ENCODE measurements around the gene DGKD. TPM values are rescaled to one million over a fixed set of nuclear protein-coding genes. Genes with fewer than 3 reads are reported as not detected.

Gene DGKD
- total and polyA plus RNA-seq, 4 donors = 26.0 to 75.0 (median 43.8) TPM

DNA sequence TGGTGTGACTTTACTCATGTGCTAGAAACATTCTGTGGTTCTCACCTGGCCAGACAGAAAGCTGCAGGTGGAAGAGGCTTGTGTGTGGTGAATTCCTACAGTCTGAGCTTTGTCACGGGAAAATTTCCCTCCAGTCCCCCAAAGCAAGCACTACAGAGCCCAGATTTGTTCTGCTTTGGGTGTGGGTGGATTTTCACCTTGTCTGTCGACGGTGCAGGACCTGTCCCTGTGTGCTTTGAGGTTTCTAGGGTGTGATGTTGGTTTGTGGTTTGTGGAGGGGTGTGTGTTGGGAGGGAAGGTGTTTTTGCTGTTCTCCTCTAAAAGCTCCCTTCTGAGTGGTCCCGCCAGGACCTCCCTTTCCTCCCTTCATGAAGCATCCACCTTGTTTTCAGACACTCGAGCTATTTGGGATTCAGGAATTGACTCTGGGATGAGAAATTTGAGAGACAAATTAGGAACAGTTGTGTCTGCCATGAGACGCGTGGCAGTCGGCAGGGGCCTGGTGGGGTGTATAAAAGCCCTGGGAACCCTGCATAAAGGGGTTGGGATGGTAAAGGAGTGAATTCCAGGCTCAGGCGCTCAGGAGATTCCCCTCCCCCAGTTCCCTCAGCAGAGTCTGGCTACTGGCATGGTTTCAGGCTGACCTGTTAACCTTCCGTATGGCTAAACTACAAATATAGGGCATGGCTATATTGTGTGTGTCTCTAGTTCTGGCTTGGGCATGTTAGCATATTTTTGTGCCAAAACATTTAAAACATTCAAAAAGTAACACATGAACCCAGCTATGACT is 65.5 kb downstream of the DGKD start:
- H3K36me3 ChIP-seq (ENCODE audit: control insufficient read depth, insufficient read depth, low read length) = peaks cover 6% of the 10 kb centered on the region
- no peaks in the 10 kb centered on the region for H3K27me3 ChIP-seq (ENCODE audit: control insufficient read depth, insufficient read depth, low read length)
- H3K4me3 ChIP-seq (ENCODE audit: low read depth, low read length) = no peak overlapping the region
- no peak for DNase-seq (ENCODE audit: low read depth in 4 of 6, low spot score in 6 of 6)
- no peaks in the 10 kb centered on the region for H3K9me3 ChIP-seq (ENCODE audit: control insufficient read depth, insufficient read depth, low read length)
- H3K4me1 ChIP-seq (ENCODE audit: control insufficient read depth, insufficient read depth, low read length) = peaks cover 7% of the 10 kb centered on the region
- no peak overlapping the region for H3K27ac ChIP-seq (ENCODE audit: low read depth, low read length)
- WGBS (ENCODE audit: insufficient coverage) = 65% methylated on average over 2 of the region's 10 CpGs

DNA sequence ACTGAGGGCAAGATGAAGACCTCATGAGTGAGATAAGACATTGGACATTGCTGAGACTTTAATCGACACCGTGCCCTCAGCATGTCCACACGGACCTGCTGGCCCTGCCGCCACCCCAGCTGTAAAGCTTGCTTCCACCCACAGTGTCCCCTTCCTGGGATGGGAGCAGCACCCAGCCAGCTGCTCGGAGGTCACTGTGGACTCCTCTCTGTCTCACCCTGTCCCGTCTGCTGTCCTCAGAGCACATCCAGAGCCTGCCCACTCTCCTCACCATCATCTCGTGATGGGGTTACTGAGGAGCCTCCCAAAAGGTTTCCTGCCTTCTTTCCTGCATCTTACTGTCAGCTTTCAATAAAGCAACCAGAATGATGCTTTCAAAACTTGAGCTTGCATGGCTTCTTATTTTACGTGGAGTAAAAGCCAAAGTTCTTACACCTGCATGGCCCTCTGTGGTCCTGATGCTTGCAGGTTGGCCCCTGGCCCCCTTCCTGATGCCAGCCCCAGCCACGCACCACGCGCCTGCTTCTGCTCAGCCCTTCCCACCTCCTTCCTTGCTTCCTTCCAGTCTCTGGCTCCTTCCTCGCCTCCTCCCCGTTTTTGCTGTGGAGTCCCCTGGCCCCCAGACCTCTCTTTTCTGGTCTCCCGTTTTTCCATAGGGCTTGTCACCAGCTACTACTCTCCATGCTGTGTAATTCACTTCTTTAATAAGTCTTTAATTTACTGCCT is 67.0 kb downstream of the DGKD start:
- Histone ChIP-seq H3K4me3 (ENCODE audit: low read depth, low read length) (no peak overlapping the region), H3K27me3 (ENCODE audit: control insufficient read depth, insufficient read depth, low read length) (no peaks in the 10 kb centered on the region), H3K9me3 (ENCODE audit: control insufficient read depth, insufficient read depth, low read length) (no peaks in the 10 kb centered on the region), H3K27ac (ENCODE audit: low read depth, low read length) (no peak overlapping the region), H3K4me1 (ENCODE audit: control insufficient read depth, insufficient read depth, low read length) (peaks cover 7% of the 10 kb centered on the region), H3K36me3 (ENCODE audit: control insufficient read depth, insufficient read depth, low read length) (peaks cover 6% of the 10 kb centered on the region)
- 85% methylated on average over 14 of the region's 14 CpGs for WGBS (ENCODE audit: insufficient coverage)
- no peak for DNase-seq (ENCODE audit: low read depth in 4 of 6, low spot score in 6 of 6)

DNA sequence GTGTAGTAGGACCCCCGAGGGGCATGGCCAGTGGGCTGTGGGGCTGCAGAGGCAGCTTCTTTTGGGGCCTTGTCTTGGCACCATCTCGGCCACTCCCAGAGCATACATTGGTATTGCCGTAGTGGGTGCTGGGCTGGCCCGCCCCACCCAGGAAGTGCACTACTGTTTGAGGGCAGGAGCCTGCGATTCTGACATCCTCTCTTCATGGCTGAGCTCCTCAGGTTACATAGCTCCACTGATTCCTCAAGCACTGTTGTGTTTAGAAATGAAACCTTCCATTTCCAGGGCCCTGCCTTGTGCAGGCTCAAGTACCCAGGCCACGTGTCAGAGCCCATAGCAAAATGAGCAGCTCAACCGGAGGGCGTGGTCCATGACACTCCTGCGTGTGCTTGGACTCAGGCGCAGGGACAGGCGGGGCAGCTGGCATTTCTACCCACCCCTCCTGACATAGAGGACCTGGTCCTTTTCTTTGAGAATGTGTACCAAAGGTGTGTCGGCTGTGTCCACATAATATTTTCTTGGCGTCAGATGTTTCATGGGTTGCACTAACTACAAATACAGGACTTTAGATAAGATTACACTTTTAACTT is 67.9 kb downstream of the DGKD start:
- no peaks in the 10 kb centered on the region for H3K9me3 ChIP-seq (ENCODE audit: control insufficient read depth, insufficient read depth, low read length)
- peaks cover 7% of the 10 kb centered on the region for H3K4me1 ChIP-seq (ENCODE audit: control insufficient read depth, insufficient read depth, low read length)
- H3K27ac ChIP-seq (ENCODE audit: low read depth, low read length) = no peak overlapping the region
- no peak for DNase-seq (ENCODE audit: low read depth in 4 of 6, low spot score in 6 of 6)
- no peaks in the 10 kb centered on the region for H3K27me3 ChIP-seq (ENCODE audit: control insufficient read depth, insufficient read depth, low read length)
- 92% methylated on average over 13 of the region's 13 CpGs for WGBS (ENCODE audit: insufficient coverage)
- H3K4me3 ChIP-seq (ENCODE audit: low read depth, low read length) = no peak overlapping the region
- H3K36me3 ChIP-seq (ENCODE audit: control insufficient read depth, insufficient read depth, low read length) = peaks cover 6% of the 10 kb centered on the region

DNA sequence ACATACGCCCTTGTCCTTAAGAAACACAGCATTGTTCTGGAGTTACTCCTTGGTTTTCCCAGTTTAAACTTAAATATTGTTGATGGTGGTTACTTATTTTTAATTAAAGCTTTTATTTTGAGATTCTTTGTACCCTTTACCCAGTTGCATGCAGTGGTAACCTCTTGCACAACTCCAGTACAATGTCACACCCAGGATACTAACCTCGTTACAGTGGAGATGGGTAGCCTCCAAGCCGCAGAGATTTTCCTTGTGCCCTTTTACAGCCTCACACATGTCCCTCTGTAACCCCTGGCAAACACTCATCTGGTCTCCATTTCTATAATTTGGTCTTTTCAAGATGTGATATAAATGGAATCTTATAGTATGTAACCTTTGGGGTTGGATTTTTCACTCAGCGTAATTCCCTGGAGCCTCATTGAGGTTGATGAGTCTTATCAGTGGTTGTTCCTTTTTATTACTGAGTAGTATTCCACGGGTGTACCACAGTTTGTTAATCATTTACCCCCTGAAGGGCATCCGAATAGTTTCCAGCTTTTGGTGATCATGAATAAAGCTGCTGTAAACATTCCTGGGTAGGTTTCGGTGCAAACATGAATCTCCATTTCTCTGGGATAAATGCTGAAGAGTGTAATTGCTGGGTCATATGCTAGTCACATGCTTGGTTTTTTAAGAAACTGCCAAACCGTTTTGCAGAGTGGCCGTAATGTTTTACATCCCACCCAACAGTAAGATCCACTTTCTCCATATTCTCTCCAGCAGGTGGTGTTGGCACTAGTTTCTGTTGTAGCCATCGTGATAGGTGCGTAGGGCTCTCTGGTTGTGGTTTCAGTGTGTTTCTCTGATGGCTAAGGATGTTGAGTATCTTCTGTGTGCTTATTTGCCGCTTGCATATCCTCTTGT is 68.6 kb downstream of the DGKD start:
- H3K27me3 ChIP-seq (ENCODE audit: control insufficient read depth, insufficient read depth, low read length) = no peaks in the 10 kb centered on the region
- WGBS (ENCODE audit: insufficient coverage) = 78% methylated on average over 10 of the region's 12 CpGs
- no peak overlapping the region for H3K27ac ChIP-seq (ENCODE audit: low read depth, low read length)
- no peak overlapping the region for H3K4me3 ChIP-seq (ENCODE audit: low read depth, low read length)
- no peak for DNase-seq (ENCODE audit: low read depth in 4 of 6, low spot score in 6 of 6)
- H3K9me3 ChIP-seq (ENCODE audit: control insufficient read depth, insufficient read depth, low read length) = no peaks in the 10 kb centered on the region
- H3K4me1 ChIP-seq (ENCODE audit: control insufficient read depth, insufficient read depth, low read length) = peaks cover 7% of the 10 kb centered on the region
- peaks cover 6% of the 10 kb centered on the region for H3K36me3 ChIP-seq (ENCODE audit: control insufficient read depth, insufficient read depth, low read length)

DNA sequence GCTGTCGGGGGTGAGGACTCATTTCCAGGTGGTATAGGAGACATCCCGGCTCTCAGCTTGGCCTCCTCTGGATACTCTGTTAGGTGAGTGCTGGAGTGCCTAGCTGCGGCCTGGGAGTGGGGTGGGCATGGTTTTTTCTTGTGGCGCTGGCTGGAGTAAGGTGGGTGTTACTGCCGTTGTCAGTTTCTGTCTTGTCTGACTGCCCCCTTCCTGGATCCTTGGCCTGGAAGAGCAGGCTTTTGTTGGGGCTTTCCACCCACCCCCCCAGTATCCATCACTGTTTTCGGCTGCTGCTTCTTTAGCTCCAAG is 69.2 kb downstream of the DGKD start:
- Histone ChIP-seq H3K27me3 (ENCODE audit: control insufficient read depth, insufficient read depth, low read length) (no peaks in the 10 kb centered on the region), H3K4me3 (ENCODE audit: low read depth, low read length) (no peak overlapping the region), H3K36me3 (ENCODE audit: control insufficient read depth, insufficient read depth, low read length) (peaks cover 6% of the 10 kb centered on the region), H3K9me3 (ENCODE audit: control insufficient read depth, insufficient read depth, low read length) (no peaks in the 10 kb centered on the region), H3K4me1 (ENCODE audit: control insufficient read depth, insufficient read depth, low read length) (peaks cover 7% of the 10 kb centered on the region), H3K27ac (ENCODE audit: low read depth, low read length) (no peak overlapping the region)
- 100% methylated on average over 2 of the region's 6 CpGs for WGBS (ENCODE audit: insufficient coverage)
- DNase-seq (ENCODE audit: low read depth in 4 of 6, low spot score in 6 of 6) = no peak

DNA sequence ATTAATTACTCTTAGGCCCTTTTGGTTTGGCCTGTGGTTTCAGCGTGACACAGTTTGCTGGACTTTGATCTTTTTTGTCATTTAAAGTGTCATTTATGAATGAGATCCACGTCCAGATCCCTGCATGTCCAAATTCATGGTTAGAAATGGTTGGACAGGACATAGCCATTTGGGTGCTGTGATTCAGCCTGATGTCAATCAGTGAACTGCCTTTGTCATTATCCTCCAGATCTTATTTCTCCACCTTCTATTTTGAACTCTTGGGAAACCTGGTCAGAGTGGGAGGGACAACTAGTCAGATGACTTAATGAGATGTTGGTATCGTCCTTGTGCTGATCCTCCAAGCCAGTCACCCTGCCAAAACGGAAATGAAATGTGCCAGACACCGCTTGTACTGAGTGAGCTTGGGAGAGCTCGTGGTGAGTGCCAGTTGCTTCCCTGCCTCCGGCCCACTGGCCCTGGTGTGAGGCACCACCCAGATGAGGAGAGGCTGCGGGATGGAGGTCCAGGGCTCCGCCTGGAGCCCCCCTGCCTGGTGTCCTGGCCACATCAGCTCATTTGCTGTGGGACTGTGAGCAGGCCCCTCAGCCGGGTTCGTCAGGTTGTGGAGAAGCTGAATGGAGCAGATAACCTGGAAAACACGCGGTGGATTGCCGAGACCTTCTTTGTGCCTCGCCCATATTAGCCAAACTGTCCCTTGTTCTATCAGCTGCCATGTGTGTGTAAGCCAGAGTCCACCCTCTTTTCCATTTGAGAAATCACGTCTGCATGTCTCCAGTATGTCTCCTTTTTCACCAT is 70.1 kb downstream of the DGKD start:
- DNase-seq (ENCODE audit: low read depth in 4 of 6, low spot score in 6 of 6) = no peak
- WGBS (ENCODE audit: insufficient coverage) = 92% methylated on average over 13 of the region's 16 CpGs
- Histone ChIP-seq H3K9me3 (ENCODE audit: control insufficient read depth, insufficient read depth, low read length) (no peaks in the 10 kb centered on the region), H3K27ac (ENCODE audit: low read depth, low read length) (no peak overlapping the region), H3K27me3 (ENCODE audit: control insufficient read depth, insufficient read depth, low read length) (no peaks in the 10 kb centered on the region), H3K4me3 (ENCODE audit: low read depth, low read length) (no peak overlapping the region), H3K36me3 (ENCODE audit: control insufficient read depth, insufficient read depth, low read length) (peaks cover 4% of the 10 kb centered on the region), H3K4me1 (ENCODE audit: control insufficient read depth, insufficient read depth, low read length) (peaks cover 11% of the 10 kb centered on the region)

DNA sequence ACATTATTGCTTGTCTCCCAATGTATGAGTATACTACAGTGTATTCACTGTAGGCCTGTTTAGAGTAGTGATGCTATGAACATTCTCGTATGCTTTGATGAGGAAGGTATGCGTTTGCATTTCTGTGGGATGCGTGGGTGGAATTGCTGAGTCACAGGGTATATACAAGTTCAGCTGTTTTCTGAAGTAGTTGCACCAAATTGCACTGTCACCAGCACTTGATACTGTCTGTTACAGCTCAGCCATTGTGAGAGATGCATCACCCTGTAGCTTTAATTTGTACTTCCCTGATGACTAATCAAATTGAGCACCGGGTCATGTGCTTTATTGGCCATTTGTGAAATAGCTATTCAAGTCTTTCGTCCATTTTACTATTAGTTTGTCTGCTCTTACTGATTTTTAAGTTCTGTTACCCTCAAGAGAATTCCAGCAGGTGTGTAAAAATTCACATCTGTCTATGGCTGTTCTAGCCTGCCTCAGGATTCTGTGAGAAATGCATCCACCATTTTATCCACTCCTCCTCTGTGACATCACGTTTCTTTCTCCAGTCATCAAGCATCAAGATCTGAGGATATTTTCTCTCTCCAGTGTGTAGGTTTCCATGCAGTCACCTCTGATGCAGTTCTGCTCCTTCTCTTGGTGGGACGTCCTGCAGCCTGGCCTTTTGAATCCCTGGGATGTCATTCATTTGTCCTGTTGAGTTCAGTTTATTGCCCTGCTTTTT is 72.5 kb downstream of the DGKD start:
- no peak for DNase-seq (ENCODE audit: low read depth in 4 of 6, low spot score in 6 of 6)
- 86% methylated on average over 5 of the region's 7 CpGs for WGBS (ENCODE audit: insufficient coverage)
- Histone ChIP-seq H3K4me1 (ENCODE audit: control insufficient read depth, insufficient read depth, low read length) (peaks cover 9% of the 10 kb centered on the region), H3K9me3 (ENCODE audit: control insufficient read depth, insufficient read depth, low read length) (no peaks in the 10 kb centered on the region), H3K4me3 (ENCODE audit: low read depth, low read length) (no peak overlapping the region), H3K36me3 (ENCODE audit: control insufficient read depth, insufficient read depth, low read length) (peaks cover 4% of the 10 kb centered on the region), H3K27ac (ENCODE audit: low read depth, low read length) (no peak overlapping the region), H3K27me3 (ENCODE audit: control insufficient read depth, insufficient read depth, low read length) (no peaks in the 10 kb centered on the region)

DNA sequence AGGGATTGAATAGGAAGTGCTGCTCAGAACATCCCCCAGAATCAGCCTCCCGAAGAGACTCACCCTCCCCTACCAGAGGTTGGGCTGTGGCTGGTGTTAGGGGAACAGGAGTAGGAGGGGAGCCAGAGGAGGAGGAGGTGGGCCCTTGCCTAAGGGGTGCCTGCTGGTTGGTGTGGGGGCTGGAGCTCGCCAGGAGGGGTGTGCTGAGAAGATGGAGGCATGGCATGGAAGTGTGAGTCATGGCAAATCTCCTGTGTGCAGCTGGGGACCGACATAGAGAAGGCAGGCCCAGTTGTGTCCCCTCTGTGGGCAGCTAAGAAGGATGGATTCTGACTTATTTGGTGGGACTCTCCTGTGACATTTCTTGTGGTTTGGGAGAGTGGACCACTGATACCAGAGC is 73.7 kb downstream of the DGKD start:
- no peaks in the 10 kb centered on the region for H3K9me3 ChIP-seq (ENCODE audit: control insufficient read depth, insufficient read depth, low read length)
- 93% methylated on average over 2 of the region's 3 CpGs for WGBS (ENCODE audit: insufficient coverage)
- no peak overlapping the region for H3K27ac ChIP-seq (ENCODE audit: low read depth, low read length)
- DNase-seq (ENCODE audit: low read depth in 4 of 6, low spot score in 6 of 6) = no peak
- H3K4me1 ChIP-seq (ENCODE audit: control insufficient read depth, insufficient read depth, low read length) = peaks cover 9% of the 10 kb centered on the region
- no peaks in the 10 kb centered on the region for H3K36me3 ChIP-seq (ENCODE audit: control insufficient read depth, insufficient read depth, low read length)
- no peaks in the 10 kb centered on the region for H3K27me3 ChIP-seq (ENCODE audit: control insufficient read depth, insufficient read depth, low read length)
- H3K4me3 ChIP-seq (ENCODE audit: low read depth, low read length) = no peak overlapping the region

Measured in spinal cord (tissue), 10 donors.